ENCODE results near the gene ACOXL. TPM values are rescaled to one million over a fixed set of nuclear protein-coding genes. Genes with fewer than 3 reads are reported as not detected.

ACOXL gene
- total and polyA plus RNA-seq, 10 of the 15 experiments (the other 5 are each of a cell fraction or from before 2014, with no cell fraction given): 0.05 to 1.3 (median 0.71) TPM

GRCh38 chr2:110943070-110943634 is 210.8 kb downstream of the ACOXL start:
- H3K9ac ChIP-seq (ENCODE audit: control insufficient read depth, insufficient read depth, low read length): no peak overlapping the region
- TF ChIP-seq EP300 (IDR thresholded peaks at IDR 0.05; ENCODE audit: borderline replicate concordance in 1 of 2, control insufficient read depth in 1 of 2, low read depth in 2 of 2, low read length in 2 of 2) (no peak), HSF1 (IDR thresholded peaks at IDR 0.05; ENCODE audit: low read depth, low read length) (no peak), CTCF (IDR thresholded peaks at IDR 0.05 in 2 of 3, conservative IDR thresholded peaks at IDR 0.05 in 1 of 3; ENCODE audit: control insufficient read depth in 2 of 3, extremely low read depth in 1 of 3, insufficient read depth in 1 of 3, low read depth in 3 of 3, low read length in 3 of 3) (no peak), POLR2A (IDR thresholded peaks at IDR 0.05; ENCODE audit: low read depth, low read length) (no peak)
- H2AFZ ChIP-seq (ENCODE audit: control insufficient read depth, low read depth, low read length): no peak overlapping the region
- BruUV-seq (replicated peaks): no TSS peak
- no peak for ATAC-seq
- H3K27me3 ChIP-seq (replicated peaks in 1 of 2; ENCODE audit: control insufficient read depth in 2 of 2, insufficient read depth in 2 of 2, low read length in 1 of 2): no peaks in the 10 kb centered on the region; a peak in 1 of 4 replicates
- H3K4me2 ChIP-seq (ENCODE audit: control insufficient read depth, insufficient read depth): no peak overlapping the region
- H3K27ac ChIP-seq (ENCODE audit: control insufficient read depth, insufficient read depth): no peak overlapping the region
- no peaks in the 10 kb centered on the region; the same call in 2 of the 3 replicates for H3K9me3 ChIP-seq (replicated peaks; ENCODE audit: control insufficient read depth, insufficient read depth, low read length)
- H3K79me2 ChIP-seq (ENCODE audit: control insufficient read depth, insufficient read depth, low read length): no peaks in the 10 kb centered on the region
- intact Hi-C loops (cut with micrococcal nuclease; ENCODE audit: unreplicated experiment): no loop called here
- H3K4me1 ChIP-seq (ENCODE audit: control insufficient read depth, insufficient read depth, low read length): no peaks in the 10 kb centered on the region
- ChIA-PET CTCF (no interaction called here), RAD21 (ENCODE audit: unreplicated experiment) (no interaction called here), POLR2A (no interaction called here), SMC1A (ENCODE audit: uncharacterized antibody, unreplicated experiment) (no interaction called here)
- 0% methylated on average over 1 of the region's 1 CpG for WGBS (ENCODE audit: insufficient coverage, insufficient replicate concordance, low lambda C conversion rate, missing lambda C conversion rate)
- no peaks in the 10 kb centered on the region for H3K36me3 ChIP-seq (ENCODE audit: control insufficient read depth in 2 of 2, insufficient read depth in 2 of 2, low read length in 1 of 2)
- H4K20me1 ChIP-seq (ENCODE audit: control insufficient read depth, insufficient read depth): no peaks in the 10 kb centered on the region
- in situ Hi-C loops (cut with MboI): no loop called here
- no peak for DNase-seq (ENCODE audit: low read depth, low spot score)
- no peak for FAIRE-seq
- H3K4me3 ChIP-seq: no peak overlapping the region

All from GM12878 (cell line).